ENCODE results near the gene TMEM30B. TPM values are rescaled to one million over a fixed set of nuclear protein-coding genes. Genes with fewer than 3 reads are reported as not detected.
"Not testable (repeated sequence)": the region's sequence is repeated elsewhere in the genome, so short reads cannot be mapped to it uniquely, and the experiment has no call there.

The TMEM30B gene
- total and polyA plus RNA-seq, 9 donors = 1.0 to 4.4 (median 2.5) TPM

- H3K27ac ChIP-seq (ENCODE audit: low read length) = no peak overlapping the region
- DNase-seq = no peak
- peaks cover 20% of the 10 kb centered on the region for H3K9me3 ChIP-seq (replicated peaks; ENCODE audit: control insufficient read depth, low read depth, low read length)
- 48% methylated on average over 5 of the region's 9 CpGs for WGBS (ENCODE audit: insufficient coverage)
- no peaks in the 10 kb centered on the region for H3K27me3 ChIP-seq (ENCODE audit: control insufficient read depth, insufficient read depth, low read length)
- peaks cover 5% of the 10 kb centered on the region for H3K4me1 ChIP-seq (ENCODE audit: control insufficient read depth, insufficient read depth, low read length)
- H3K36me3 ChIP-seq (ENCODE audit: control insufficient read depth, insufficient read depth, low read length) = no peaks in the 10 kb centered on the region
- H3K4me3 ChIP-seq (ENCODE audit: low read length) = no peak overlapping the region
Observed at GRCh38 chr14:61244009-61244408, 37.1 kb downstream of the TMEM30B start.

- Histone ChIP-seq H3K4me1 (ENCODE audit: control insufficient read depth, insufficient read depth, low read length) (peaks cover 5% of the 10 kb centered on the region), H3K36me3 (ENCODE audit: control insufficient read depth, insufficient read depth, low read length) (no peaks in the 10 kb centered on the region), H3K4me3 (ENCODE audit: low read length) (no peak overlapping the region), H3K27me3 (ENCODE audit: control insufficient read depth, insufficient read depth, low read length) (no peaks in the 10 kb centered on the region), H3K9me3 (replicated peaks; ENCODE audit: control insufficient read depth, low read depth, low read length) (peaks cover 20% of the 10 kb centered on the region), H3K27ac (ENCODE audit: low read length) (no peak overlapping the region)
- DNase-seq = no peak
- 80% methylated on average over 7 of the region's 8 CpGs for WGBS (ENCODE audit: insufficient coverage)
Observed at GRCh38 chr14:61240206-61240605, 40.9 kb downstream of the TMEM30B start.

GRCh38 chr14:61239285-61239684 lies 41.9 kb downstream of the TMEM30B start:
- not testable (repeated sequence) for H3K27me3 ChIP-seq (ENCODE audit: control insufficient read depth, insufficient read depth, low read length); DNase-seq; H3K4me1 ChIP-seq (ENCODE audit: control insufficient read depth, insufficient read depth, low read length); H3K36me3 ChIP-seq (ENCODE audit: control insufficient read depth, insufficient read depth, low read length); H3K4me3 ChIP-seq (ENCODE audit: low read length); H3K27ac ChIP-seq (ENCODE audit: low read length)
- H3K9me3 ChIP-seq (replicated peaks; ENCODE audit: control insufficient read depth, low read depth, low read length) = peaks cover 20% of the 10 kb centered on the region
- 85% methylated on average over 5 of the region's 10 CpGs for WGBS (ENCODE audit: insufficient coverage)

- Histone ChIP-seq H3K36me3 (ENCODE audit: control insufficient read depth, insufficient read depth, low read length) (no peaks in the 10 kb centered on the region), H3K9me3 (replicated peaks; ENCODE audit: control insufficient read depth, low read depth, low read length) (peaks cover 20% of the 10 kb centered on the region), H3K4me3 (ENCODE audit: low read length) (no peak overlapping the region), H3K4me1 (ENCODE audit: control insufficient read depth, insufficient read depth, low read length) (peaks cover 5% of the 10 kb centered on the region), H3K27ac (ENCODE audit: low read length) (no peak overlapping the region), H3K27me3 (ENCODE audit: control insufficient read depth, insufficient read depth, low read length) (no peaks in the 10 kb centered on the region)
- 60% methylated on average over 3 of the region's 7 CpGs for WGBS (ENCODE audit: insufficient coverage)
- DNase-seq = no peak
Observed at GRCh38 chr14:61238611-61239245, 42.4 kb downstream of the TMEM30B start.

GRCh38 chr14:61234215-61234916 lies 46.8 kb downstream of the TMEM30B start:
- Histone ChIP-seq H3K27ac (ENCODE audit: low read length) (no peak overlapping the region), H3K4me3 (ENCODE audit: low read length) (no peak overlapping the region), H3K4me1 (ENCODE audit: control insufficient read depth, insufficient read depth, low read length) (peaks cover 11% of the 10 kb centered on the region), H3K36me3 (ENCODE audit: control insufficient read depth, insufficient read depth, low read length) (no peaks in the 10 kb centered on the region), H3K9me3 (replicated peaks; ENCODE audit: control insufficient read depth, low read depth, low read length) (no peaks in the 10 kb centered on the region), H3K27me3 (ENCODE audit: control insufficient read depth, insufficient read depth, low read length) (no peaks in the 10 kb centered on the region)
- WGBS (ENCODE audit: insufficient coverage) = 77% methylated on average over 2 of the region's 2 CpGs
- no peak for DNase-seq

DNA sequence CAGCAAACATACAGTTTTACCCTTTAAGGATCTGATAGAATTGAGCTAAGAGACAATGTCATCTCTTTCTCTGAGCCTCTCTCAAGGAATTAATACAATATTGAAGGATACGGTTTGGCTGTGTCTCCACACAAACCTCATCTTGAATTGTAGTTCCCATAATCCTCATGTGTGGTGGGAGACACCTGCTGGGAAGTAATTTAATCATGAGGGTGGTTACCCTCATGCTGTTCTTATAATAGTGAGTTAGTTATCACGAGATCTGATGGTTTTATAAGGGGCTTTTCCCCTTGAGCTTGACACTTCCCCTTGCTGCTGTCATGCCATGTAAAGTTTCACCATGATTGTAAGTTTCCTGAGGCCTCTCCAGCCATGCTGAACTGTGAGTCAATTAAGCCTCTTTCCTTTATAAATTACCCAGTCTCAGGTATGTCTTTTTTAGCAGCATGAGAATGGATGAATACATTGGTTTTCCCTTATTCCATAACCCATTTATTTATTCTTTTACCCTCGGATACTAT lies 47.6 kb downstream of the TMEM30B start:
- Histone ChIP-seq H3K36me3 (ENCODE audit: control insufficient read depth, insufficient read depth, low read length) (no peaks in the 10 kb centered on the region), H3K9me3 (replicated peaks; ENCODE audit: control insufficient read depth, low read depth, low read length) (no peaks in the 10 kb centered on the region), H3K27me3 (ENCODE audit: control insufficient read depth, insufficient read depth, low read length) (no peaks in the 10 kb centered on the region), H3K4me3 (ENCODE audit: low read length) (no peak overlapping the region), H3K27ac (ENCODE audit: low read length) (no peak overlapping the region), H3K4me1 (ENCODE audit: control insufficient read depth, insufficient read depth, low read length) (peaks cover 15% of the 10 kb centered on the region)
- WGBS (ENCODE audit: insufficient coverage) = no CpG with 5 or more reads among the region's 3 CpGs
- DNase-seq = no peak

DNA sequence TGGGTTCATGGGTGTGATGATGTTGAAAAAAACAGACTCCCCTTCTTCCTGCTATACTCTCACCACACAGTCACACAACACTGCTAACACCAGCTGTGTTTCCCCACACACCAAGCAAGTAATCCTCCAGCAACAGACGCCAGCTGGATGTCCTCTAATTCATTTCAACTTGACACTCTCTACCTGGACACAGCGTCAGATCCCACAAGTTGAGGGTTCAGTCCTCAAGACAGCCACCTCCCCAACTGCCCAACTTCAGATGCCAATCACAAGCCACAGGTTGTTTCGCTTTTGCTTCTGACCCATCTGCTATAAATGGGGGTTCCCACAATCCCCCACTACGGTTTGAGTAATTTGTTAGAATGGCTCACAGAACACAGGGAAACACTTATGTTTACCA lies 49.3 kb downstream of the TMEM30B start:
- WGBS (ENCODE audit: insufficient coverage) = 75% methylated on average over 2 of the region's 4 CpGs
- no peak for DNase-seq
- Histone ChIP-seq H3K4me3 (ENCODE audit: low read length) (no peak overlapping the region), H3K4me1 (ENCODE audit: control insufficient read depth, insufficient read depth, low read length) (peaks cover 17% of the 10 kb centered on the region), H3K27me3 (ENCODE audit: control insufficient read depth, insufficient read depth, low read length) (no peaks in the 10 kb centered on the region), H3K36me3 (ENCODE audit: control insufficient read depth, insufficient read depth, low read length) (no peaks in the 10 kb centered on the region), H3K9me3 (replicated peaks; ENCODE audit: control insufficient read depth, low read depth, low read length) (no peaks in the 10 kb centered on the region), H3K27ac (ENCODE audit: low read length) (no peak overlapping the region)

DNA sequence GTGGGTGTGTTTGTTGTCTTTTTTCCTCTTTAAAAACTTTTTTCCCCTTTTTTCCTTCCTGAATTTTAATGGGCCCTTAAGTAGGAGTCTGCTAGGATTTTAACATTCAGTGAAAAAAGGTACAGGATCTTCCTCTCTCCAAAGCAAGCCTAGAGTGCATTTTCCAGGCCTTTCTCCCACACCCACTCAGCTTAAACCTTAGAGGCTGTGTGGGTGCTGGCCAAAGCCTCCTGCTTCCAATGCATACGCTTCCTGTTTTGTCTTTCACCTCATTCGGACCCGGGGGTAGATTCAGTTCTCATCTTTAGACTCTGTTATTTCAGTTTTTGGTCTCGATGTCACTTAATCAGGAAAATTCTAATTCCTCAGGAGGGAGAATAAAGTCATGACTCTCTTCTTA lies 51.2 kb downstream of the TMEM30B start:
- Histone ChIP-seq H3K27ac (ENCODE audit: low read length) (peak overlapping the region; percentile 26), H3K4me3 (ENCODE audit: low read length) (no peak overlapping the region), H3K4me1 (ENCODE audit: control insufficient read depth, insufficient read depth, low read length) (peaks cover 17% of the 10 kb centered on the region), H3K9me3 (replicated peaks; ENCODE audit: control insufficient read depth, low read depth, low read length) (no peaks in the 10 kb centered on the region), H3K36me3 (ENCODE audit: control insufficient read depth, insufficient read depth, low read length) (no peaks in the 10 kb centered on the region), H3K27me3 (ENCODE audit: control insufficient read depth, insufficient read depth, low read length) (peaks cover 2% of the 10 kb centered on the region)
- peak; percentile 79 for DNase-seq
- WGBS (ENCODE audit: insufficient coverage) = 27% methylated on average over 3 of the region's 4 CpGs

GRCh38 chr14:61229475-61229888 lies 51.7 kb downstream of the TMEM30B start:
- Histone ChIP-seq H3K27me3 (ENCODE audit: control insufficient read depth, insufficient read depth, low read length) (peaks cover 2% of the 10 kb centered on the region), H3K9me3 (replicated peaks; ENCODE audit: control insufficient read depth, low read depth, low read length) (no peaks in the 10 kb centered on the region), H3K36me3 (ENCODE audit: control insufficient read depth, insufficient read depth, low read length) (no peaks in the 10 kb centered on the region), H3K4me1 (ENCODE audit: control insufficient read depth, insufficient read depth, low read length) (peaks cover 12% of the 10 kb centered on the region), H3K27ac (ENCODE audit: low read length) (peak overlapping the region; percentile 26), H3K4me3 (ENCODE audit: low read length) (no peak overlapping the region)
- DNase-seq = peak; percentile 54
- 40% methylated on average over 3 of the region's 6 CpGs for WGBS (ENCODE audit: insufficient coverage)

DNA sequence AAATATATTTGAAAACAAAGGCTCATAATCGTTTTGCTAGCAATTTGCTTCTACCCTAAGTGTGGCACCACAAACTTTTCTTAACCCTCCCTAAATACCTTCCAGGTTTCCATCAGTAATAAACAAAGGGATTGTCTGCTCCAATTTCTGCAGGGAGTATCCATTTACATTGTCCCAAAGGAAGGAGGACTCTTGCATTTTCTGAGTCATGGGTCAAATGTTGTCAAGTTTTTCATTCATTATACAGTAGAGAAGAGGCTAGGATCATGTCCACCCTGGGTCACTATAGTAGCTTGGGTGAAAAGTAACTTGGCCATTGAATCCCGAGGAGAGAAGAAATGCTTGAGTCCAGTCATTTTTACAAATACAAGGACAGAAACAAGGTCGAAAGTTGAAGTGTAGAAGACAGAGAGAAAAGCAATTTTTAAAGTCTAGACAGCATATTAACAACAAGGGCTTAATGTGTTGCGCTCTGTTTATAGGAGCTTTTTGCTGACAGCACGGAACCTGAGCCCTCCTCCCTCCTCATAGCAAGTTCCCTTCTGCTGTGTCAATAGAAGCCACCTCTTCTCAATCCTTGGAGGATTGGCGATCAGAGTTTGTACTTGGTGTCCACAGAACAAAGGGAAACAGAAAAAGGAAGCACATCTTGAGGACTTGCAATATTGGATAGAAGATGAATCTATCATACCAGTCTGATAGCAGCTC lies 53.1 kb downstream of the TMEM30B start:
- Histone ChIP-seq H3K4me1 (ENCODE audit: control insufficient read depth, insufficient read depth, low read length) (peaks cover 15% of the 10 kb centered on the region), H3K27me3 (ENCODE audit: control insufficient read depth, insufficient read depth, low read length) (peaks cover 2% of the 10 kb centered on the region), H3K36me3 (ENCODE audit: control insufficient read depth, insufficient read depth, low read length) (no peaks in the 10 kb centered on the region), H3K27ac (ENCODE audit: low read length) (no peak overlapping the region), H3K9me3 (replicated peaks; ENCODE audit: control insufficient read depth, low read depth, low read length) (no peaks in the 10 kb centered on the region), H3K4me3 (ENCODE audit: low read length) (no peak overlapping the region)
- no peak for DNase-seq
- WGBS (ENCODE audit: insufficient coverage) = no CpG with 5 or more reads among the region's 6 CpGs

Data from muscle of leg (tissue), 11 donors.